Smooth muscle cell of the brain vasculature (primary cell): Measurements from ENCODE around the gene AK9.

Source experiments
- DNase-seq: peaks from one replicate; pipeline ENCODE4 v3.0.0-alpha.2; 2012; ENCODE audit warnings: low read depth, low spot score

The AK9 gene

DNA sequence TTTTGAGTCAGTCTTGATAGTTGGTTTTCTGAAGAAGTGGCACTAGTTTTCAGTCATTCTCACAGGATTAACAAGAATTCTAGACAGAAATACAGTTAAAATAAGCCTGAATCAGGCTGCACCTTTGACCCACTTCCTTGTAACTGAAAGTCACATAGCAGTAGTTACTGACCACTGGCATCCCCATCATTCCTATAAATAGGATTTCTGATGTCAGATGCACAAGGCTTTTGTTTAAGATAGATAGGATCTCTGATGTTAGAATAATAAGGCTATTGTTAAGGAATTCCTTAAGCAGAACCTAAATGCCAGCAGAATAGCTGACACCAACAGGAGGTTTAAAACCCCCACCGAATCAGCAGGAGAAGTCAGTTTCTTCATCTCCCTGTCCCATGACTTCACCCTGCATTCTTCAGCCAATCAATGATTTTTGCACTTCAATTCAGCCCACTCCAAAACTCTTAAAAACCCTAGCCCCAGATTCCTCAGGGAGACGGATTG lies 177.4 kb downstream of the AK9 start:
- peak; percentile 62 for DNase-seq

DNA sequence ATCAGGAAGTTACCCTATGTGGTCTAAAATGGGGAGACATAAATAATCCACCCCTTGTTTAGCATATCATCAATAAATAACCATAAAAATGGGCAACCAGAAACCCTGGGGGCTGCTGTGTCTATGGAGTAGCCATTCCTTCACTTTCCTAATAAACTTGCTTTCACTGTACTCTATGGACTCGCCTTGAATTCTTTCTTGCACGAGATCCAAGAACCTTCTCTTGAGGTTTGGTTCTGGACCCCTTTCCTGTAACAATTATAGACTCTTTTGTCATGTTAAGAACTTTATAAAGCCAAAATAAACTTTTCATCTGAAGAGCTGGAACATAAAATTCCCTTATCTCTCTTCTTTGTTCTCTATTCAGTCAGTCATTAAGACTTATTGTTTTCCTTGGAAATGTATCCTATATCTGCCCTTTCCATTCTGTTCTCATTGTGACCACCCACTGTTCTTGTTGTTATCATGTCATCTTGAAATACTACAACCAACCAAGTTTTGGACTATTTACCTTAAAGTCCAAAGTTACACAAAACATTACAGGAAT lies 178.7 kb downstream of the AK9 start:
- DNase-seq = no peak

- DNase-seq = no peak
These were observed 179.2 kb downstream of the AK9 start for GRCh38 chr6:109511832-109512231.

DNA sequence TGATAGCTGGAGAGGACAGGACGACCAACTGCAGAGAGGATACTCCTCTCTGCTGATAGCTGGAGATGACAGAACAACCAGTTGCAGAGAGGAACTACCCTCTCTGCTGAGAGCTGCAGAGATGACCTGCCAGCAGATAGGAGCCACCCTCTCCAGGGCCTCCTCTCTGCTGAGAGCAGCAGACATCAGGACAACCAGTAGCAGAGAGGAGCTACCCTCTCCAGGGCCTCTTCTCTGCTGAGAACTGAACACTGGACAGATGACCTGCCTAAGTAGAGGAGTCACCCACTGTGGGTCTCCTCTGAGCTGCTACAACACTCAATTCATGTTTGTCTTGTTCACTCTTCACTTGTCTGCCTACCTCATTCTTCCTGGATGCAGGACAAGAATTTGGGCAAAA lies 180.6 kb downstream of the AK9 start:
- DNase-seq = no peak

DNA sequence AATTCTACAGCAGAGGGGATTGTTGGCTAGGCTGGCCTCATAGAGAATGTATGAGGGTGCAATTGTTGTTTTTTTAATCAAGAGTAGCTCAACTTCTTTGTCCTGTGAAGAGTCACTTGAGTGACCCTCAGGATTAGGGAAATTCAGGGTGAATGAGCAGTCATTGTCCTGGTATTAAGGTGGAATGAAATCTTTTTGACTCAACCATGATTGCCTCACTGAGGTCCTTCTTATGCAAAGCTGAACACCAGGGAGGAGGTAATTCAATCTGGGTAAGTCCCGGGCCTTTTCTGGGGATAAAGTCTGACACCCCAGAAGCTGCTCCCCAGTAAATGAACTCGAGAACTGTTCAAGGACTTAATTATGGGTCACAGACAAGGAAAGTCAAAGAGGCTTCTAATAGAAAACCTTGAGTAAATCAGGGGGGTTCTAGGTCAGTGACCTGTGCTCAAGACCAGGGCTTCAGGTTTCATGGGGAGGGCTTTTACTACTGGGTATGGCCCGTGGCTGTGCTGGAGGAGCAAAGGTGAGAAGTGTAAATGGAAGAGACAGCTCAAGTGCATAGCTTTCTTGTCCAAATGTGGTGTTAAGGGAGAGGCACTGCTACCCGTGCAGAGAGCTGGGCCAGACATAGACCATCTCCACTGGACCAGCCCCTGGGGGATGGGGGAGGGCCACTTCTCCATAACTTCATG lies 182.7 kb downstream of the AK9 start:
- no peak for DNase-seq

GRCh38 chr6:109507490-109508072 lies 183.4 kb downstream of the AK9 start:
- peak; percentile 75 for DNase-seq

GRCh38 chr6:109506841-109507240 lies 184.2 kb downstream of the AK9 start:
- DNase-seq = no peak

DNA sequence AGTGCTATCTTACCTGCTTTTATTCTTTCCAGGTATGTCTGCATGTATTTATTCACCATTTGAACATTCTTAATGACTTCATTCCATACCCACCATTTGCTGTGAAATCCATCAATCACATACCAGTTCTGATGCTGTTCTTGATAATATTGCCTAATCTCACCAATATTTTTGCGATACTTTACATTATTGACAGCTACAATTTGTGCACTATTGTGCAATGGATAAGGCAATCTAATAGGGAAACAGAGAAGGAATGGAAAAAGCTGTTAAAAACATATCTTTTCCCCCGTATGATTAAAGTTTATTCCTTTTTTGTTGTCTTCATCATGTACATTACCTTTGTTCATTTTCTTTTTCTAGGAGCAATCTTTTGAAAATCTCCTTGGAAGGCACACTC lies 184.7 kb downstream of the AK9 start:
- no peak for DNase-seq

GRCh38 chr6:109503327-109504224 lies 187.4 kb downstream of the AK9 start:
- no peak for DNase-seq

- DNase-seq = no peak
These were observed 192.1 kb downstream of the AK9 start for GRCh38 chr6:109498936-109499335.

DNA sequence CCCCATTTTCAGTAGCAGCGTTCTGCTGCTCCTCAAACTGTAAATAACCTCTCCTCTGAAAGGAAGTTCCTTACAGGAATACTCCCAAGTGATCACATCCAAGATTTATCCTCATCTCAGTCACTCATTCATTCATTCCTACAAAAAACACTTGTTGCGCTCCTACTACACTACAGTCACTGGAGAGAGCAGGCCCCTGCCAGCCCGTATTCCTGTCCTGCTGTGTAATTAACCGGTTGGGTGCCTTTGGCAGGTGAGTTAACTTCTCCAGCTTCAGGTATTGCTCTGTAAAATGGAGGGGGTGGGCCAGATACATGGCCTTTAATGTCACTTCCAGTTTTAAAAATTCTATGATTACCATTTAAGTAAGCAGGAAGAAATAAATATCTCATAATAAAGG lies 192.9 kb downstream of the AK9 start:
- DNase-seq = no peak

- DNase-seq = no peak
These were observed 194.8 kb downstream of the AK9 start for GRCh38 chr6:109496036-109496772.

DNA sequence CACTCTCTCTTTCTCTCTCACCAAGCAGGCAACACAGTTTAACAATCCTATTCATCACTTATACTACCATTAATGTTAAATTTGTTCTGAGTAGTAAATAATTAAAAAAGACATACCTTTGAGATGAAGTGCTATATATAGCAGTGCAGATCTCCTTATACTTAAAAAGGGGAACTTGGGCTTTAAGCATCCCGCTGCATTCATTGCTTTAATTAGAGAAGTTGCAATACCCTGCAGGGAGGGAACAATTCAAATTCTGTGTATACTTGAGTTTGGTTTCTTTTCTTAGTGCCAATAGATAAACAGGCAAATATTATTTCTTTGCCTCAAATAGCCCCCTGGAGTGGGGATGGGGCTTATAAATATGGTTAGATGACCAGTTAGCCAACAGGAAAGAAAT lies 197.1 kb downstream of the AK9 start:
- DNase-seq = no peak

GRCh38 chr6:109491207-109491938 lies 199.6 kb downstream of the AK9 start:
- DNase-seq = no peak

GRCh38 chr6:109490713-109491112 lies 200.3 kb downstream of the AK9 start:
- DNase-seq = no peak

GRCh38 chr6:109488001-109488400 lies 203.0 kb downstream of the AK9 start:
- DNase-seq = no peak

DNA sequence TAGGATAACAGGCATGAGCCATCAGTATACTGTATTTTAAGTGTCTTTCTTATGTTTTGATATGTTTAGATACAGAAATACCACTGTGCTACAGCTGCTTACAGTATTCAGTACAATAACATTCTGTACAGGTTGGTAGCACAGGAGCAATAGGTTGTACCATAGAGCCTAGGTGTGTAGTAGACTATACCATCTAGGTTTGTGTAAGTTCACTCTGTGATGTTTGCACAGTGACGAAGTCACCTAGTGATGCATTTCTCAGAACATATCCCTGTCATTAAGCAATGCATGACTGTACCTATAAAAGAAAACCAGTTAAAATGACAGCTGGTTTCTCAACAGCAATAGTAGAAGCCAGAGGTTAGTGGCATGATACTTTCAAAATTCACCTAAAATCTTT lies 204.9 kb downstream of the AK9 start:
- DNase-seq = no peak

- DNase-seq = no peak
These were observed 205.6 kb downstream of the AK9 start for GRCh38 chr6:109485266-109485935.

DNA sequence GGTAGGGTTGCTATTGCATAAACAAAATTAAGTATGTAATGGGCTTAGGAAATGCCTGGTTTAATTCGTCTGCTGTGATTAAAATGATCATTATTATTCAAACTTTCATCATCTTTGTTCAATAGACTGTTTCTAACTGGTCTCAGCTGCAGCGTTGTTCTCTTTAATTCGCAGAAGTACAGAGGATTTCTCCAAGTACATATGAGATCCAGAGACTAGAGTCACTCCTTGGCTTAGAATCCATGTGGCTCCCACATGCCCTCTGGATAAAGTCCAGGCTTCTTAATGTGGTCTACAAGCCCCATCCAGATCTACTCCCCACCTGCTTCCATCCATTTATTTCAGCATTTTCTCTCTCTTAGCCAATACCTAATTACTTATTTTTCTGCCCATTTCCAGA lies 206.9 kb downstream of the AK9 start:
- DNase-seq = no peak

GRCh38 chr6:109483735-109484057 lies 207.3 kb downstream of the AK9 start:
- DNase-seq = no peak
